Amniotic stem cell (primary cell): ENCODE results near the gene COG5.
"Not testable (repeated sequence)": the region's sequence is repeated elsewhere in the genome, so short reads cannot be mapped to it uniquely, and the experiment has no call there.

ENCODE experiments used
- DNase-seq: peaks from one replicate; lab custom pipeline; 2025; lab: John Stamatoyannopoulos, UW

COG5 gene

DNA sequence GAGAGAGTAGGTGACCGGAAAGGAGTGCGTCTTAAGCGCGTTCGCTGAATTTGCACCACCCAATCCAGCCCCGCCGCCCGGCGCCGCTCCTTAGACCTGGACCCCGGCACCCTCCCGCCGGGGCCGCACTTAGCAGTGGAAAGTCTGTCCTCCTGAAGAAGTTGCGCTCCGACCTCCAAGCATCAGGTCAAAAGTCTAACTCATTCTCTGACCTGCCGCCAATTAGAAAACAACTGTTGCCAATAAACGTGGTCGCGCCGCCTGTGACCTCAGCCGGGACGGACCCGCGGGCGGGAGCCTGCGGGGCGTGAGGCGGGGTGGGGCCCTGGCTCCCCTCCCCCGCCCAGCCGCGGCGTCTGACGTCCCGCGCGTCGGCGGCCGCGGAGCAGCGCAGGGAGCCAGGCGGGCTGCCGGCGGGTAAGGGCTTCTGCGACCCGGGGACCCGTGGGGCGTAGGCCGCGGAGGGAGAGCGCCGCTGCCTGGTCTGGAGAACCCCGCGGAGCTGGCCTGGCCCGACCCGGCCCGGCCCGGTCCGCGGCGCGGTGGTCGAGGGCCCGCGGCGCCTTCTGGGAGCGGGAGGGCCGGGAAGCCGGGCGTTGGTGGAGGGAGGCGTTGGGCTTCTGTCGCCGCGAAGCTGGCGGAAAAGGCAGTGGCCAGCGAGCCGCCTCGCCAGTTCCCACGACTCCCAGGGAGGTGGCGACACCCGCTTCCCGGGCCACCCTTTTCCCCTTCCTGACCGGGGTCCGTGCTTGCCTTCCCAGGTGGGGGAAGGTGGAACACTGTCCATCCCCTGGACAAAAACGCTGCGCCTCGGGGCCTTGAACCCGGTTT is 16.4 kb upstream of the COG5 start, which contains the start of gene BCAP29:
Gene BCAP29, plus strand, starts transcription at position 362 of the 831 bp plus-strand sequence. CDS start 527 bp downstream, outside the sequence.
- peak; percentile 43 for DNase-seq

DNA sequence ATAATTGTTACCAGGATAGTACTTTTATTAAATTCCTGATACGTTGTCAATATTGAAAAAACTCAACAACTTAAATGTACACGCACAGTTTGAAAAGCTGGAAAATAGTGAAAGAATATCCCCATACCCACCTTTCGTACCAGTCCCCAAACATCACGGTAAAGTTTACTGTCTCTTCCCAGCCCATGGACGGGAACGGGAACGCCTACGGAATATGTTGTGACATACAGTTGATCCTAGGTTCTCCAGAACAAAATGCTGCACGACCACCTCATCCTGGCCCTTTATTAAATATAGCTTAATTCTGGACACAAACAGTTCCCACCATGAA is 15.8 kb upstream of the COG5 start:
- no peak for DNase-seq

DNA sequence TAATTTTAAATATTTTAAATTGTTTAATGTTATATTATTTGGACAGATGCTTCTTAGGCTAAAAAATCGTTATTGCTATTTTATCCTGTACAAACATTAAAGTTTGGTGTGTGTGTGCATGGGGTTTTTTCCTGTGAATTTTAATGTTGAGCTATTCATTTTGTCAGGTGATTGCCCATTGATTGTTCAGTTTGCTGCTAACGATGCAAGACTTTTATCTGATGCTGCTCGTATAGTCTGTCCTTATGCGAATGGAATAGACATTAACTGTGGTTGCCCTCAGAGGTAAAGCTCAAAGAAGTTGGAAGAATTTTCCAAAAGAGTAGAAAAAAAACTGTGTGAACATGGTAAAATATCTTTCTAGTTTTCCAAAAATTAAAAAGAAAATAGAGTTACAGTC is 9.8 kb upstream of the COG5 start:
- DNase-seq, result no peak

DNA sequence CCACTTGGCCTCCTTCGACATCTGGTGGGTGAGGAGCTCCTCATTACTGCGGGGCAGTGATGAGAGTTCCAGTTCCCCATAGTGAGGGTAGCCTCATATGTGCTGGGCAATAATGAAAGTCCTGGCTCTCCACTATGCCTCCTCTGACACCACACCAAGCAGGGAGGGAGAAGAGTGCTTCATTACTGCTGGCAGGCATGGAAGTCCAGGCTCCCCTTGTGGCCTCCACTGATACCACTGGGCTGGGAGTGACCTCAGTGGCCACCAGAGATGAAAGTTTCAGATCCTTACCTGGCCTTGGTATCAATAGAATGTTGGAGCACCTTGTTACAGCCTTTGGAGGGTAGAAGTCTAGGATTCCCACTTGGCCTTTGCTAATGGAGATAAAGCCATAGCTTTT is 6.6 kb upstream of the COG5 start:
- no peak for DNase-seq

DNA sequence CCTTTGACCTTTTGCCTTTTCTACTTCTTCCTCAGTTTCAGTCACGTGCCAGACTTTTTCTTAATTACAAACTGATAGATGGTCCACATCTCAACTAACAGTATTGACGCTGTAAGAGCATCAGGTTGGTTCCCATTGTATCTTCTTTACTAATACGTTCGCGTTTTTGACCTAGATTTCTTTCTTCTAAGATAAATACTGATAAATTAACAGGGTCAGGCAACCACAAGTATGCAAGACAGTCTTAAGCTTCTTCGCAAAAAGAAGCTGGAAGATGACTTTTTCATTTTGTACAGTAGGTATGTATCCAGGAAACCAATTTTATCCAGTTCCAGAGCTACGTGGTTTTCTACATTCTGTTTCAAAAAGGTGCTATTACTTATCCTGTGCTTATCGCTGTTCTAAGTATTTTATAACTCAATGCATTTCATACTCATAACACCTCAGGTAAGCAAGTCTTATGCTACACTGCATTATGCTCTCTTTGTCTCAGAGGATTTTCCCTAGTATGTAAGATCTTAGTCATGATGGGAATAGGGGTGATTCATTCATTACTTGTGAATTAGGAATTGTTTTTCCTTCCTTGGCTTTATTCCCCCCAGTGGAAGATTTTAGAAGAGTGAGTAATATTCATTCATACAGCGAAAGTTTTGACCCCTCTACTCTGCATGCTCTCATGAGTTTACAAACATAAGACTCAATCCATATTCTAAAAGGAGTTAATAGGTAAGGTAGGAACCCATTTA is 1.0 kb upstream of the COG5 start:
- peak; percentile 68 for DNase-seq

DNA sequence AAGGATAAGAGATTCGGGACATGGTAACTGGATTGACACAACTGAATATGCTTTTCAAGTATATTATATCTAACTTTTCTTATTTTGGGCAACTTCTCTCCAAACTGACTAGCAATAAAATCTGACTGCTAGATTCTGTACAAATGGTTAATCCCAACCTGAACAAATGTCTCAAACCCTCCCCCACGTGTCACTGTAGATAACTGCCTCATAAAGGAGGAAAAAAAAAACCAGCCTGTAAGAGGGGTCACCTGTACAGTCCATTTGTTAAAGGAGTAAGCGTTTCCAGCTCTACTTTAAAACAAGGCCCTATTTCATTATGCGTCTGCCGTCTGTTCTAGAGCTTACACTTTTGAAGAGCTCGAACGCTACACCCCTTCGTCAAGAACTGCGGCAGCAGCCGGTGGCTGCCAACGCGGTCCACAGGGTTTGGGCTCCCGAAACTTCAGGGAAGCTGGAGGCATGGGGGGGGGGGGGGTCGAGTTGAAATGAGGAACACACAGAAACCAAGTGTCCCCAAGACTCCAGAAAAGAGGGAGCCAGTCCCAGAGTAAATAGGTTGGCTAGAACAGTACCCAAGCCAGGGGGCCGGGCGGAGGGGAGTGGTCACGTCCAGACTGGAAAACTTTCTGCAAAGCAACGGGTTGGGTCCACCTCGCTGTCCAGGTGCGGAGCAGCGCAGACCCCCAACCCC is 492 bp downstream of the COG5 start:
- DNase-seq, result no peak

DNA sequence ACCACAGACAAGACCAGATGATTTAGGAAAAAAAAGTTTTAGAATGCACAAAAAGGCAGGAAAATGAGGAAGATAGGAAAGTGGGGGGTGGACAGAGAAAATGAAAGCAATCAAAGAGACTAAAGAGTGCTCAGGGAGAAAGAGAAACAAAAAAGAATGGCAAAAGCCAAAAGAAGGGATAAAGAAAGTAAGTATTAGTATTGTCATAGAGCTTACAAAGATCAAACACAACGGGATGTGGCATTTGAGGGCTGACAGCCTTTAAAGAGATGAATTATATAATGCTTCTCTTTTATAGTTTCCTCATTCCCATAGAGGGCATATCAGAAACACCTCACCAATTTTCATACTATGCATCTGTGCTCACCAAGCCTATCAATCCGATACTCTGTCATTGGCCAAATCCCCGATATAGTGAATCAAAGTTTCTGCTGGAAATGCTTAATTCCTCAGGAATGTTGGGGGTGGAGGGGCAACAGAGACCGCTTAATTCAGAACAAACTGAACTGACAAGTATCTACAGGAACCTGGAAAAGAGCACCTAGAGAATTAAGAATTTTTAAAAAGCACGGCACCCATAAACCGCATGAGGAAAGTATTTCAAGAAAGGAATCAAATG is 2.7 kb downstream of the COG5 start:
- no peak for DNase-seq

DNA sequence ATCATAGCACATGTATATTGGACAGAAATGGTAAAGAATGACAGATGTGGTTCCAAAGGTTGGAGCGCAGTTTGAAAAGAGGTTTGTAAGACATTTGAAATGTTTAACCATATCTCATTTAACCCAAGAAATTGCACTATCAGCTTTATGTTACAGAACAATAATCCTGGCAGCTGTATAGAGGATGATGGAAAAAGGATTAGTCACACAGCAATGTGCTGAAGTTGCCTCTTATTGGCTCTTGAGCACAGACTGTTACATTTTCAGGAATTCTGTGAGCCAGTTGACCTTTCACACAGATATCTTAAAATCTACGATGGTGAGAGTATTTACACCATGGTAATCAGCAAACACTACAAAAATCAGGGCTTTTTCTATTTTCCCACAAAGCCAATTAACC is 3.9 kb downstream of the COG5 start:
- DNase-seq, result no peak

DNA sequence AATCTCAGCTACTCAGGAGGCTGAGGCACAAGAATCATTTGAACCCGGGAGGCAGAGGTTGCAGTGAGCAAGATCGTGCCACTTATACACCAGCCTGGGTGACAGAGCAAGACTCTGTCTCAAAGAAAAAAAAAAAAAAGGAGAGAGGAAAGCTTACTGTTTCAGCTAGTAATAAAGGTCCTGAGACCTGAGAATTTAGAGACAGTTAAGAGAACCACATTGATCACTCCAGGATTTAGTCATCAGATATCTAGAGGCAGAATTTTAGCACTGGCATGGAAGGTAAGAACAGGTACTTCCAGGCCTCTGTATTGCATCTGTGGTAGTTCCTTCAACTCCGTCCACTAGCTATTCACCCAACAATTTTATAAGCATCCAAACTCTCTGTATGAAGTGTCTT is 7.8 kb downstream of the COG5 start:
- no peak for DNase-seq

DNA sequence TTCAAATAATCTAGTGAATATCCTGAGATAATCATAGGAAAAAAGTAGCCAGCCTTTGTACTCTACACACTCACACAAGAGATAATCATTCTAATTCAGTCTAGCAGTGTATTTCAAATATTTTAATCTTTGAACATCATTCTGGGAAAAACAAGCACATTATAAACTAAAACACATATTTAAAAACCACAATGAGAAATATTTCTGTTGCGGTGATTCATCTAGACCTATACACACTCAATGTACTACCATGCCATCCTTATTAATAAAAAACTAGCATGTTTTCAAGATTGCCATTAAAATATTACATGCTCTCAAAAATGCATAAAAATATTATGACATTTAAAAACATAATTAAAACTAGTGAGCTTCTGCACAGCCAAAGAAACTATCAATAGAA is 11.8 kb downstream of the COG5 start:
- DNase-seq, result no peak

DNA sequence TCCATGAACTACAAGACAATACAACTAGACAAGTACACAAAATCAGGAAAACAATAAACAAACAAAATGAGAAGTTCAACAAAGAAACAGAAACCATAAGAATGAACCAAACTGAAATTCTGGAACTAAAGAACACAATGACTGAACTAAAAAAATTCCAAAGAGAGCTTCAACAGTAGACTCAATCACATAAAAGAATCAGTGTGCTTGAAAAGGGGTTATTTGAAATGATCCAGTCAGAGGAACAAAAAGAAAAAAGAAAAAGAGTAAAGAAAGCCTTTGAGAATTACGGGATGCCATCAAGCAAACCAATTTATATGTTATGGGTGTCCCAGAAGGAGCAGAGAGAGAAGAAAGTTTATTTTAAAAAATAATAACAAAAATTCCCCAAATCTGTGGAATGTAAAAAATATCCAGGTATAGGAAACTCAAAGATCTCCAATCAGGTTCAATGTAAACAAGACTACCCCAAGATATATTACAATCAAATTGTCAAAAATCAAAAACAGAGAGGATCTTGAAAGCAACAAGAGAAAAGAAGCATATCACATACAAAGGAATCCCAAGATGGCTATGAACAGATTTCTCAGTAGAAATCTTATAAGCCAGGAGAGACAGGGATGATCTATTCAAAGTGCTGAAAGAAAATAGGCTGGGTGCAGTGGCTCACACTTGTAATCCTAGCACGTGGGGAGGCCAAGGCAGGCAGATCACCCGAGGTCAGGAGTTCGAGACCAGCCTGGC is 18.7 kb downstream of the COG5 start:
- DNase-seq, result no peak

DNA sequence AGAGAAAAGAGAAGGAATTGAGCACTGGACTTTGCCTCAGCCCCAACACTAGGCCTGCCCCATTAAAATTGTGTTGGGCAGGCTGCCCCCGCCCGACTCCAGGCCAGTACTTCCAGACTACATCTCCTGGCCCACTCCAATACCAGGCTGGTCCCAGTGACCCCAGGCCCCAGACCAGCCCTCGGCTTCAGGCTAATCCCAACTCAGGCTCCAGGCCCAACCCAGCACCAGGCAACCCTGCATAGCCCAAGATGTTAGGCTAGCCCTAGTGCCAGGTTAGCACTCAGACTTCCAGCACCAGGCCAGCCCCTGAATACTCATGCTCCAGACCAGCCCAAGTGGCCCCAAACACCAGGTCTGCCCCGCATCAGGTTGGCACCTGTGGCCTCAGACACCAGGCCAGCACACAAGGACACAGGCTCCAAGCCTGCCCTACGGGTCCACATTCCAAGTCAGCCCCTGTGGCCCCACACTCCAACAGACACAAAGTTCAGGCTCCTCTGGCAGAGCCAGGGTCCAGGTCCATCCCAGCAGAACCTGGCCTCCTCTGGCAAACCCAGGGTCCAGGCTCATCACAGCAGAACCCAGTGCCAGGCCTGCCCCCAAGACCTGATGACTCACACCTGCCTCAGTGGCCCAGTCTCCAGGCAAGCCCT is 20.3 kb downstream of the COG5 start:
- no peak for DNase-seq

DNA sequence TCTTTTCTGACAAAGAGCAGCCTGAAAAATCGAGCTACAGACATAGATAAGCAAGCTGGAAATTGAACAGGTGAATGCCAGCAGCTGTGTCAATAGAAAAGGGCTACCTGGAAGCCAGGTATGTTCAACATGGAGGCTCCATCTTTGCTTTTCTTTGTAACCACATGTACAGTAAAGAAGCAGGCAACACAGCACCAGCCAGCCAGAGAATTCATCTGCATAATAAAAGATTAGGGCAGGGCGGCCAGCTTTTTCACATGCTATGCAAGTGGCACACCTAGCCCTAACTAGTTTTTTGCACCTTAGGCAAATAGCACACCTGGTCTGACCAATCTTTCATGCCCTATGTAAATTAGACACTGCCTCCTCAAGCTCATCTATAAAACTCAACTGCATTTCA is 25.7 kb downstream of the COG5 start:
- DNase-seq, result no peak

DNA sequence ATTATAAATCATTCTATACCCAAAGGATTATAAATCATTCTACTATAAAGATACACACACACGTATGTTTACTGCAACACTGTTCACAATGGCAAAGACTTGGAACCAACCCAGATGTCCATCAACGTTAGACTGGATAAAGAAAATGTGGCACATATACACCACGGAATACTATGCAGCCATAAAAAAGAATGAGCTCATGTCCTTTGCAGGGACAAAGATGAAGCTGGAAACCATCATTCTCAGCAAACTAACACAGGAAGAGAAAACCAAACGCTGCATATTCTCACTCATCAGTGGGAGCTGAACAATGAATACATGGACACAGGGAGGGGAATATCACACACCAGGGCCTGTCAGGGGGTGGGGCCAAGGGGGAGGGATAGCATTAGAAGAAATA is 26.5 kb downstream of the COG5 start:
- not testable (repeated sequence) for DNase-seq

DNA sequence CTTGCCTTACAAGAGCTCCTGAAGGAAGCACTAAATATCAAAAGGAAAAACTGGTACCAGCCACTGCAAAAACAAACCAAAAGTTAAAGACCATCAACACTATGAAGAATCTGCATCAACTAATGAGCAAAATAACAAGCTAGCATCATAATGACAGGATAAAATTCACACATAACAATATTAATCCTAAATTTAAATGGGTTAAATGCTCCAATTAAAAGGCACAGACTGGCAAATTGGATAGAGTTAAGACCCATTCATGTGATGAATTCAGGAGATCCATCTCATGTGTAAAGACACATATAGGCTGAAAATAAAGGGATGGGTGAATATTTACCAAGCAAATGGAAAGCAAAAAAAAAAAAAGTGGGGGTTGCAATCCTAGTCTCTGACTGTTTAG is 29.6 kb downstream of the COG5 start:
- no peak for DNase-seq

DNA sequence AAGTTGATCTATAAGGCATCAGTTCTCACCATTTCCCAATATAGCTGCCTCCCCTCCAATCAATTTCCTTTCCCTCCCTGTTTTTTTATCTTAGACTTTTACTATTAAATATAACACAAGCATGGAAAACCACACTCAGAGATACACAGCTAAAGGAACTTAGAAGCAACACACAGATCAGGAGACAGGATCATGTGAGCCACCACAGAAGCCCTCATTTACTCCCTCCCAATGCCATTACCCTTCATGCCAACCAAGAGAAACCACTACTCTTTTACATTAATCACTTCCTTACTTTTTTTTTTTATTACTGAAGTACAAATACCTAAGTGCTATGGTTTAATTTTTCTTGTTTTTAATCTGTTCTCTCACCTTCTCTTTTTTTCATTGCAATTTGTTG is 33.0 kb downstream of the COG5 start:
- no peak for DNase-seq

DNA sequence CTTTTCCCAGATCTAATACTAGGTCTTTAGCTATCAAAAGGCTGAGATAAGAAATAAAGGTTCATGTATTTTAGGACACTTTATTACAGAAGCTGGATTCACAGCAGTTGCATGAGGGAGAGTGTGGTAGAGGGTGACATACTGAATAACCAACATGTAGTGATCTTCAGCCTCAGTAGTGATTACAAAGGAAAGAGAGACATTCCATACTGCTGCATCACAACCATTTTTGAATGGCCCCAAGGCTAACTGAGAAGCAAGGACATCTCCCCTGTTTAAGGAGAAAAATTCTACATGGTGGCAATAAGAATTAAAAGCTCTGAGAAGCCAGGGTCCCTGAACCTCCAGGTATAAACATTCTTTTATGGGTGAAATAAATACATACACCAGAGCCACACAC is 35.3 kb downstream of the COG5 start:
- DNase-seq, result peak; percentile 38

DNA sequence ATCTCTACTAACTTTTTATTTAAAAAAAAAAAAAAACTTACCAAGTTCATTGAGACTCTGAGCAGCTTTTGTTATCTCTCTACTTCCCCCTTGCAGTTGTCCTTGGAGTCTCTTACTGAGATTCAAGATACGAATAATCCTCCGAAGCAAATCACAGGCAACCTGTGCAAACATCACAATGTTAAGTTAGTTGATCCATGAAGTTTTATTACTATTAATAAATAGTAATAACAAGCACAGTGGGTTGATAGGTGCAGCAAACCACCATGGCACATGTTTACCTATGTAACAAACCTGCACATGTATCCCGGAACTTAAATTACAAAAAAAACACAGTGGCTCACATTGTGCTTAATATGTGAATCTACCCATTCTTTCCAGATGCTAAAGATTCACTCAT is 36.5 kb downstream of the COG5 start:
- no peak for DNase-seq

DNA sequence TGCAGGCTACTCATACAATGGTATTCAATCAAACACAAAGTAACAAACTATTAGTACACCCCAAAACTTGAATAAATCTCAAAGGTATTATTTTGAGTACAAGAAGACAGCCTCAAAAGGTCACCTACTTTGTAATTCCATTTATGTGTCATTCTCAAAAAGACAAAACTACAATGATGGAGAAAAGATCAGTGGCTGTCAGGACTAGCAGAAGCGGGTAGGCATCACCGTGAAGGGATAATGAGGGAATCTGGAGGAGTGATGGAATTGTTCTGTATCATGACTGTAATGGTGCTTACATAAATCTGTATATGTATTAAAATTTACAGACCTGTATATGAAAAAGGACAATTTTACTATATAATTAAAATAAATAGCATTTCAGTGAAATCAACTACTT is 37.0 kb downstream of the COG5 start:
- no peak for DNase-seq

DNA sequence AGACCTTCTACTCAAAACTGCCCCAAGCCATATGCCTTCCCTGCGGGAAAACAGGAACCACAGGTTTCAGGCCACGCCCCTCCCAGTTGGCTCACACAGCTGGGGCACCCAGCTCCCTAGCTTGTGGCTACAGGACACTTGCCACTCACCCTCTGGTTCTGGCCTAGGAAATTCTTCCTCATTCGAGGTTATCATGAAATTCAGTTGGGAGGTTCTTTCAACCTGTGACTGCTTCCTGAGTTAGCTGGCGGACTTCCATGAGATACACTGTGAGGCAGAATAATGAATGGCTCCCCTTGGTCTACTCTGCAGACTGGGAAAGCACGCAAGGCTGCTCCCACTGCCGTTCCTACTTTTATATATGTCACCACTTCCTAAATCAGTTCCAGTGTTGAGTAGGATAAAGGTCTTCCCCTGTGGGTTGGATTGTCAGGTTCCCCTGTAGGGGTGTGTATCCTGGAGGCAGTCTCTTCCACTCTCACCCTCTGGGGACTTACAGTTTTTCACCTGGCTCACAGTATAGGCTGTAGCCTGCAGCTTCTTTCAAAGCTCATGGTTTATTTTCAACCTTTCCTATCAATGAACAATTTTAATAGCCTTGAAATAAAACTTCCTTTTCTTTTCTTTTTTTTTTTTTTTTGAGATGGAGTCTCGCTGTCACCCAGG is 56.9 kb downstream of the COG5 start:
- DNase-seq, result no peak
